H9 (cell line): ENCODE results near the gene BTN2A1. TPM values are rescaled to one million over a fixed set of nuclear protein-coding genes. Genes with fewer than 3 reads are reported as not detected.

Experiments
- DNase-seq: peaks from one replicate; pipeline ENCODE4 v3.0.0-alpha.2; 2017
- H2AFZ ChIP-seq: one replicate; pipeline ENCODE4 v1.6.1; 2013; ENCODE audit warnings: mild to moderate bottlenecking, low read length, control low read depth, moderate library complexity
- H2AK5ac ChIP-seq: 2 replicates; pipeline ENCODE4 v1.6.1; 2013; ENCODE audit warnings: low read length, control low read depth, mixed read lengths; ENCODE audit not compliant: insufficient read length
- H2BK120ac ChIP-seq: one replicate; pipeline ENCODE4 v1.6.1; 2013; ENCODE audit warnings: low read depth, mild to moderate bottlenecking, low read length, control low read depth, inconsistent platforms; ENCODE audit not compliant: poor library complexity, severe bottlenecking
- H2BK12ac ChIP-seq: 2 replicates; pipeline ENCODE4 v1.6.1; 2013; ENCODE audit warnings: low read length, control low read depth, mixed read lengths, low read depth; ENCODE audit not compliant: insufficient read length
- H2BK15ac ChIP-seq: 2 replicates; pipeline ENCODE4 v1.6.1; 2013; ENCODE audit warnings: low read depth, low read length, control low read depth
- H2BK20ac ChIP-seq: one replicate; pipeline ENCODE4 v1.6.1; 2013; ENCODE audit warnings: low read depth, mild to moderate bottlenecking, low read length, control low read depth, inconsistent platforms; ENCODE audit not compliant: poor library complexity, severe bottlenecking
- H2BK5ac ChIP-seq: 2 replicates; pipeline ENCODE4 v1.6.1; 2013; ENCODE audit warnings: low read length, control low read depth, mixed read lengths; ENCODE audit not compliant: insufficient read length
- H3K14ac ChIP-seq: 2 replicates; pipeline ENCODE4 v1.6.1; 2013; ENCODE audit warnings: low read length, control low read depth; ENCODE audit not compliant: insufficient read depth
- H3K18ac ChIP-seq: 2 replicates; pipeline ENCODE4 v1.6.1; 2013; ENCODE audit warnings: low read depth, mild to moderate bottlenecking, mixed read lengths, low read length, control low read depth; ENCODE audit not compliant: insufficient read length
- H3K23ac ChIP-seq: 2 replicates; pipeline ENCODE4 v1.6.1; 2013; ENCODE audit warnings: low read length, control low read depth, mixed read lengths, low read depth; ENCODE audit not compliant: insufficient read length
- H3K23me2 ChIP-seq: 2 replicates; pipeline ENCODE4 v1.6.1; 2013; ENCODE audit warnings: low read depth, mild to moderate bottlenecking, mixed read lengths, low read length, control low read depth; ENCODE audit not compliant: insufficient read length, poor library complexity, severe bottlenecking
- H3K27ac ChIP-seq: 2 replicates; pipeline ENCODE4 v1.5.1; 2013; ENCODE audit warnings: low read length, control low read depth, mixed read lengths, low read depth; ENCODE audit not compliant: insufficient read length
- H3K27me3 ChIP-seq: 2 replicates; pipeline ENCODE4 v1.6.1; 2013; ENCODE audit warnings: low read length, control low read depth, inconsistent platforms; ENCODE audit not compliant: insufficient read depth
- H3K4ac ChIP-seq: 2 replicates; pipeline ENCODE4 v1.6.1; 2013; ENCODE audit warnings: low read depth, mild to moderate bottlenecking, control low read depth, inconsistent platforms, low read length, moderate library complexity
- H3K4me1 ChIP-seq: 2 replicates; pipeline ENCODE4 v1.6.1; 2013; ENCODE audit warnings: low read length, control low read depth, inconsistent platforms; ENCODE audit not compliant: insufficient read depth
- H3K4me2 ChIP-seq: 2 replicates; pipeline ENCODE4 v1.6.1; 2013; ENCODE audit warnings: low read length, control low read depth, mixed read lengths; ENCODE audit not compliant: insufficient read length, insufficient read depth
- H3K56ac ChIP-seq: 2 replicates; pipeline ENCODE4 v1.6.1; 2013; ENCODE audit warnings: low read depth, mild to moderate bottlenecking, mixed read lengths, low read length, control low read depth; ENCODE audit not compliant: insufficient read length
- H3K79me1 ChIP-seq: 2 replicates; pipeline ENCODE4 v1.6.1; 2013; ENCODE audit warnings: low read depth, mild to moderate bottlenecking, moderate library complexity, low read length, control low read depth, inconsistent platforms; ENCODE audit not compliant: insufficient read depth, poor library complexity, severe bottlenecking
- H3K79me2 ChIP-seq: 2 replicates; pipeline ENCODE4 v1.6.1; 2013; ENCODE audit warnings: low read length, control low read depth, inconsistent platforms; ENCODE audit not compliant: insufficient read depth
- H3K9ac ChIP-seq: 2 replicates; pipeline ENCODE4 v1.6.1; 2013; ENCODE audit warnings: low read length, control low read depth, mixed read lengths; ENCODE audit not compliant: insufficient read length; ENCODE audit errors: extremely low read depth
- H3K9me3 ChIP-seq: one replicate; pipeline ENCODE4 v1.6.1; 2013; ENCODE audit warnings: low read depth, low read length, inconsistent platforms; ENCODE audit not compliant: control insufficient read depth
- H3T11ph ChIP-seq: one replicate; pipeline ENCODE4 v1.6.1; 2013; ENCODE audit warnings: mild to moderate bottlenecking, low read length, control low read depth, inconsistent platforms
- H4K20me1 ChIP-seq: one replicate; pipeline ENCODE4 v1.6.1; 2013; ENCODE audit not compliant: control insufficient read depth, insufficient read length, insufficient read depth
- H4K5ac ChIP-seq: 2 replicates; pipeline ENCODE4 v1.6.1; 2013; ENCODE audit warnings: low read depth, mild to moderate bottlenecking, mixed read lengths, low read length, control low read depth; ENCODE audit not compliant: insufficient read length
- H4K8ac ChIP-seq: replicated peaks from 2 replicates; pipeline ENCODE4 v1.6.1; 2013; ENCODE audit warnings: low read length, control low read depth, mixed read lengths, low read depth; ENCODE audit not compliant: insufficient read length
- H4K91ac ChIP-seq: 2 replicates; pipeline ENCODE4 v1.6.1; 2013; ENCODE audit warnings: low read depth, mild to moderate bottlenecking, moderate library complexity, mixed read lengths, low read length, control low read depth; ENCODE audit not compliant: insufficient read length
- H3K27ac Mint-ChIP-seq, 3 experiments: 2 replicates in 2 of 3; 3 replicates in 1 of 3; pipeline ENCODE4 v1.8.0; 2020 to 2021; ENCODE audit warnings: mixed read lengths in 3 of 3, mild to moderate bottlenecking in 1 of 3, moderate library complexity in 1 of 3
- H3K27me3 Mint-ChIP-seq: 2 replicates; pipeline ENCODE4 v1.8.0; 2021; ENCODE audit warnings: low read depth, mild to moderate bottlenecking, moderate library complexity, mixed read lengths
- H3K36me3 Mint-ChIP-seq, 3 experiments: 2 replicates in 2 of 3; 3 replicates in 1 of 3; pipeline ENCODE4 v1.8.0; 2020 to 2021; ENCODE audit warnings: low read depth in 3 of 3, mixed read lengths in 3 of 3; ENCODE audit not compliant: insufficient read depth in 1 of 3
- H3K4me1 Mint-ChIP-seq, 2 experiments: 2 replicates each; pipeline ENCODE4 v1.8.0; 2020; ENCODE audit warnings: mixed read lengths in 2 of 2
- H3K4me3 Mint-ChIP-seq, 2 experiments: 2 replicates in 1 of 2; 3 replicates in 1 of 2; pipeline ENCODE4 v1.8.0; 2020 to 2021; ENCODE audit warnings: mild to moderate bottlenecking in 2 of 2, mixed read lengths in 2 of 2, moderate library complexity in 1 of 2
- H3K9me3 Mint-ChIP-seq, 2 experiments: 2 replicates in 1 of 2; 3 replicates in 1 of 2; pipeline ENCODE4 v1.8.0; 2020; ENCODE audit warnings: mild to moderate bottlenecking in 2 of 2, mixed read lengths in 2 of 2, moderate library complexity in 1 of 2
- total RNA-seq: library from RNA; stranded (reverse); gene quantifications from 2 replicates; pipeline ENCODE4 v1.2.1, GENCODE V29; 2021
- TF ChIP-seq, protein P1 (sequence below): fragments of 200-600 bp; sonication (generic); conservative IDR thresholded peaks from 3 replicates; pipeline ENCODE4 v1.8.0; 2021; ENCODE audit warnings: antibody characterized with exemption, mild to moderate bottlenecking

The BTN2A1 gene
- total RNA-seq, 1 experiment from 2014 or later: 18.4 TPM

DNA sequence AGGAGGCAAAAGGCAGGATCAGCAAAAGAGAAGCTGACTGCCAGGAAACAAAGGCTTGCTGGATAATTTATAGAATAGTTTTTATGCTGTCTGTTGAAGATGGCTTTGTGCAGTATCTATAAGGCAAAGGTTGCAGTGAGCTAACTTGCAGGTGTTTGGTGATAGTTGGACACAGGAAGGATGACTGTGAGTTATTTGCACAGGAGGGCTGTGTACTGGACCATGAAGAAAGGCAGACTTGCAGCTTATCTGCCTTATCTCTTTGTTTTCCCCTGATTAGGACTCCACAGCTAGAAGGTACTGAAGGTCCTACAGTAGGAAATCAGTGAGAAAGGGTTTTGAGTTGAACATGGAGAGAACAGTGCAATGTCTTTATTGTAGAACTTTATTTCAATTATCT lies 44.4 kb downstream of the BTN2A1 start:
- H2BK15ac ChIP-seq: no peak overlapping the region
- H3K56ac ChIP-seq: no peak overlapping the region
- H2AK5ac ChIP-seq: no peak overlapping the region
- H3K4me1 ChIP-seq: no peaks in the 10 kb centered on the region
- no peak overlapping the region for H2BK20ac ChIP-seq
- H3K4ac ChIP-seq: no peak overlapping the region
- no peak overlapping the region for H2BK12ac ChIP-seq
- Mint-ChIP-seq H3K36me3 (no peaks in the 10 kb centered on the region), H3K27ac (no peak overlapping the region), H3K4me3 (peak overlapping the region; percentile 64 to 80), H3K4me1 (peaks cover 16 to 17% of the 10 kb centered on the region in 2 experiments), H3K9me3 (no peaks in the 10 kb centered on the region; a peak in 2 of 5 replicates), H3K27me3 (peaks cover 61% of the 10 kb centered on the region)
- H3K4me2 ChIP-seq: peak overlapping the region; percentile 59
- no peak overlapping the region for H3K18ac ChIP-seq
- H3K9ac ChIP-seq: no peak overlapping the region
- H4K20me1 ChIP-seq: no peaks in the 10 kb centered on the region
- H3K23me2 ChIP-seq: peaks cover 8% of the 10 kb centered on the region
- H2BK120ac ChIP-seq: no peak overlapping the region
- no peak overlapping the region for H3K27ac ChIP-seq
- H3K79me1 ChIP-seq: no peaks in the 10 kb centered on the region
- no peak for DNase-seq
- peaks cover 20% of the 10 kb centered on the region for H3K27me3 ChIP-seq
- H4K5ac ChIP-seq: no peak overlapping the region
- H2AFZ ChIP-seq: no peak overlapping the region
- no peak overlapping the region for H4K91ac ChIP-seq
- no peak overlapping the region for H3K14ac ChIP-seq
- H4K8ac ChIP-seq: no peak overlapping the region
- TF ChIP-seq, protein P1, sequence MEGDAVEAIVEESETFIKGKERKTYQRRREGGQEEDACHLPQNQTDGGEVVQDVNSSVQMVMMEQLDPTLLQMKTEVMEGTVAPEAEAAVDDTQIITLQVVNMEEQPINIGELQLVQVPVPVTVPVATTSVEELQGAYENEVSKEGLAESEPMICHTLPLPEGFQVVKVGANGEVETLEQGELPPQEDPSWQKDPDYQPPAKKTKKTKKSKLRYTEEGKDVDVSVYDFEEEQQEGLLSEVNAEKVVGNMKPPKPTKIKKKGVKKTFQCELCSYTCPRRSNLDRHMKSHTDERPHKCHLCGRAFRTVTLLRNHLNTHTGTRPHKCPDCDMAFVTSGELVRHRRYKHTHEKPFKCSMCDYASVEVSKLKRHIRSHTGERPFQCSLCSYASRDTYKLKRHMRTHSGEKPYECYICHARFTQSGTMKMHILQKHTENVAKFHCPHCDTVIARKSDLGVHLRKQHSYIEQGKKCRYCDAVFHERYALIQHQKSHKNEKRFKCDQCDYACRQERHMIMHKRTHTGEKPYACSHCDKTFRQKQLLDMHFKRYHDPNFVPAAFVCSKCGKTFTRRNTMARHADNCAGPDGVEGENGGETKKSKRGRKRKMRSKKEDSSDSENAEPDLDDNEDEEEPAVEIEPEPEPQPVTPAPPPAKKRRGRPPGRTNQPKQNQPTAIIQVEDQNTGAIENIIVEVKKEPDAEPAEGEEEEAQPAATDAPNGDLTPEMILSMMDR: no peak
- H3K23ac ChIP-seq: no peak overlapping the region
- no peak overlapping the region for H2BK5ac ChIP-seq
- no peak overlapping the region for H3T11ph ChIP-seq
- H3K9me3 ChIP-seq: no peaks in the 10 kb centered on the region
- H3K79me2 ChIP-seq: no peaks in the 10 kb centered on the region
